Erythroblast (primary cell): ENCODE results near the gene GGT6.
A peak's percentile ranks its signal among the peaks of the same experiment; 100 is the strongest.
"Not testable (repeated sequence)": the region's sequence is repeated elsewhere in the genome, so short reads cannot be mapped to it uniquely, and the experiment has no call there.

Experiments
- DNase-seq, 2 experiments: peaks; one replicate each; lab custom pipeline; 2025; lab: John Stamatoyannopoulos, UW
- GATA1 ChIP-seq: IDR thresholded peaks from 2 replicates; pipeline ENCODE4 v1.6.1; 2011; ENCODE audit warnings: low read depth, mild to moderate bottlenecking, control low read depth, low read length, moderate library complexity
- POLR2A ChIP-seq: IDR thresholded peaks from 2 replicates; pipeline ENCODE4 v1.6.1; 2011; ENCODE audit warnings: mild to moderate bottlenecking, low read length

GGT6 gene

GRCh38 chr17:4560421-4560820 is at the start of gene GGT6:
GGT6 (minus strand) TSS chr17:4560577; CDS start chr17:4560521, 56 bp downstream.
- no peak for DNase-seq
- TF ChIP-seq GATA1 (no peak), POLR2A (no peak)

DNA sequence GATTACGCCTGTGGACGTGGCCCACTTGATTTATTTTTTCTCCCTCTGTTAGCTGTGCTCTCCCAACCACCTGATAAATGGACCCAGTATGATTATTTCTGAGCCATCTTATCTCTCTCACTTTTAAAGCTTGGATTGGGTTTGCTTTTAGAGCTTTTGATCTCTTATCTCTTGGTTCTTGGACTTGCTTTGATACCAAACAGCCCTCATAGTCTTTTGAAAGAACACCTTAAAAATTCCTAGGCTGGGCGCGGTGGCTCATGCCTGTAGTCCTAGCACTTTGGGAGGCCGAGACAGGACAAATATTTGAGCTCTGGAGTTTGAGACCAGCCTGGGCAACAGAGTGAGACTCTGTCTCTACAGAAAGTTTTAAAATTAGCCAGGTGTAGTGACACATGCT is 49.8 kb upstream of the GGT6 start:
- DNase-seq = no peak
- TF ChIP-seq POLR2A (no peak), GATA1 (no peak)

DNA sequence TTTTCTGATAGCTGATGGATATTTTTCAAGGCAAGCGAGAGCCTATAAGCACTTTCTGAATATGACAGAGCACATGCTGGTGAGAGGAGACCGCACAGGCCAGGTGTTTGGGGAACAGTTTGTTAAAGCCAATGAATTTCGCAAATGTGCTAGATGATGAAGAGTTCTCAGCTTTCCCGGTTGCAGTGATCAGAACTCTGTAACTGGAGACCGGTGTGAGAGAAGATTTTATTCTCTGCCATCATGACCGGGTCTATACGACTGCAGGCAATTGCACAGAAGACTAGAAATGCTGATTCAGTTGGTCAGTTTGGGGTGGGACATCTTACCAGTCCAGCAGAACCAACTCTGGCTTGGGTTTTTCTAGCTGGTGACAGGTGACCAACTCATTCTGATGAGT is 49.4 kb upstream of the GGT6 start:
- DNase-seq = no peak
- TF ChIP-seq POLR2A = no peak
- no peak for TF ChIP-seq GATA1

- TF ChIP-seq GATA1 (no peak), POLR2A (no peak)
- peak; percentile 33 to 53 for DNase-seq
Observed at GRCh38 chr17:4607773-4608187, 47.4 kb upstream of the GGT6 start.

DNA sequence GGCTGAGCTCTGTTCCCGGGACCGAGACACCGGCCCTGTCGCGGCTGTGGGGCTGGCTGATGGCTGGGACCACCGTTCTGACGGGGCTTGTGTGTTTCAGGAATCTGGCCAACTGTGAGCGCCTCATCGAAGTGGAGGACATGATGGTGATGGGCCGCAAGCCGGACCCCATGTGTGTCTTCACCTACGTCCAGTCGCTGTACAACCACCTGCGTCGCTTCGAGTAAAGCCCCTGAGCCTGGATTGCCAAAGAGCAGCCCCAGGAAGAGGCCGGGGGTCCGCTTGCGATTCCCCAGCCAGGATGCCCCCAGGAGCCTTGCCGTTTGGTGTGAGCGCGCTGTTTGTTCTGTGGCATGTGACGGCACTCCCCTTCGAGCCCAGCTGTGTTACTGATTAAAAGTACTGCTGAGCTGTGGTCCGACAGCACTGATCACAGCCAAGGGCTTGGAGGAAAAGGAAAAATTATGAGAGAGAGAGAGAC is 46.9 kb upstream of the GGT6 start:
- DNase-seq = no peak
- TF ChIP-seq GATA1 (no peak), POLR2A (no peak)

GRCh38 chr17:4605826-4606225 is 45.4 kb upstream of the GGT6 start:
- TF ChIP-seq GATA1 (no peak), POLR2A (no peak)
- DNase-seq = no peak

DNA sequence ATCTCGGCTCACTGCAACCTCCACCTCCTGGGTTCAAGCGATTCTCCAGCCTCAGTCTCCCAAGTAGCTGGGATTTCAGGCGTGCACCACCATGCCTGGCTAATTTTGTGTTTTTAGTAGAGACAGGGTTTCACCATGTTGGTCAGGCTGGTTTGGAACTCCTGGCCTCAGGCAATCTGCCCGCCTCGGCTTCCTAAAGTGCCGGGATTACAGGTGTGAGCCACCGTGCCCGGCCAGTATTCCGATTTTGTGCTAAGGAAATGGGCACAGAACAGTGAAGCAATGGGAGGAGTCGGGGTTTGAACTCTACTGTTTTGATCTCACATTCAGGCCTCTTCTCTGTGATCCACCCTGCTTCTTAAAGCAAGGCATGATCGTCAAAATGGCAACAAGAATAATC is 44.4 kb upstream of the GGT6 start:
- DNase-seq = not testable (repeated sequence)

DNA sequence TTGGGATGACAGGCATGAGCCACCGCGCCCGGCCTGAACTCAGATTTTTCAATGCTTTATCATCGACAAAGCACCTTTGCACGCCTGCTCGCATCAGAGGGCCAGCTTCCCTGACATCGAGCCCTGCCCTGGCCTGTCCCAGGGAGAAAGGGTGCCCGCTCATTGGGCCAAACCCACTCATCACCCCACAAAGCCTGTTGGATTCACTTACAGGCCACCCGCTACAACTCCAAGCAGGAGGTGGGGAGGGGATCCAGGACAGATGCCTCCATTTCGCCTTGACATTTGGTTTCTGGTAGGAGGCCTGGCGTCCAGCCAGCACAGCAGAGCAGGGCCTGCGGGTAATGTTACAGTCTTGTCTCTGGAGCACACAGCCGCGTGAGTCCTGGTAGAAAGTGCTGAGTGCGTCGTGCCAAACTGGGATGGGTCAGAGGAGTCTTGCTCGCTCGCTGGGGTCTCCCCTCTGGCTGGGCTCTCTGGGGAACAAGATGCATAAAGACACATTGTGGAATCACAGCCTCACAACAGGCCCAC is 43.8 kb upstream of the GGT6 start:
- DNase-seq = no peak
- no peak for TF ChIP-seq POLR2A
- no peak for TF ChIP-seq GATA1

DNA sequence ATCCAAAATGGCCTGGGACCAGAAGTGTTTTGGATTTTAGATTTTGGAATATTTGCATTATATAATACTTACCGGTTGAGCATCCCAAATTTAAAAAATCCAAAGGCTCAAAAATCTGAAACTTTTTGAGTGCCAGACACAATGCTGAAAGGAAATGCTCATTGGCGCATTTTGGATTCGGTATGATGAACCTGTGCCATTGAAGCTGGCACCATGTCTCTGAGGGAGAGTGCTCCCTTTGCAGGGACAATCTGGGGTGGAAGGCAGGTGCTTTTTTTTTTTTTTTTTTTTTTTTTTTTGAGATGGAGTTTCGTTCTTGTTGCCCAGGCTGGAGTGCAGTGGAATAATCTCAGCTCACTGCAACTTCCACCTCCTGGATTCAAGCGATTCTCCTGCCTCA is 41.7 kb upstream of the GGT6 start:
- no peak for DNase-seq
- TF ChIP-seq POLR2A = no peak

GRCh38 chr17:4601326-4601725 is 40.9 kb upstream of the GGT6 start:
- no peak for DNase-seq
- TF ChIP-seq GATA1 = no peak
- TF ChIP-seq POLR2A = no peak

DNA sequence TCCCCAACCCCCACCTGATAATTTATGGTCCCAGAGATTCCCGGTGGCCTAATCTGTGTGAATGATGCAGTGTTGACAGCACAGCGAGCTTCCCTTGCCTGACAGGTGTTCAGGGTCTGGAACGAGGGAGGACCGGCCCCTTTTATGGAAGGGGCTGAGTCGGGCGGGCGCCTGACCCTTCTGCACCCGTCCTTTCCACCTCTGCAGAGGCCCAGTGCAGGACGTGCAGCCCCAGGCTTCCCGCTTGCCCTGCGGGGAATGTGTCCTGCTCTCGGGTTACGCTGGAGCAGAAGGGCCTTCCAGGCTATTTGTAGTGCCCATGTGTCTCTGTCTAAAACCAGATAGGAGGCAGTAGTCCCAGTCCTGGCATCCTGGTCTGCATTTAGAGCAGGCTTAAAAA is 40.2 kb upstream of the GGT6 start:
- no peak for DNase-seq
- TF ChIP-seq GATA1 (no peak), POLR2A (no peak)

- TF ChIP-seq POLR2A (no peak), GATA1 (no peak)
- DNase-seq = no peak
Observed at GRCh38 chr17:4599505-4600281, 39.3 kb upstream of the GGT6 start.

GRCh38 chr17:4598776-4599504 is 38.6 kb upstream of the GGT6 start:
- TF ChIP-seq GATA1 = no peak
- no peak for TF ChIP-seq POLR2A
- DNase-seq = no peak

GRCh38 chr17:4597975-4598374 is 37.6 kb upstream of the GGT6 start:
- no peak for TF ChIP-seq GATA1
- TF ChIP-seq POLR2A = no peak
- no peak for DNase-seq
